Kidney (tissue), 14 donors: Measurements from ENCODE around the gene KLF6. TPM values are rescaled to one million over a fixed set of nuclear protein-coding genes. Genes with fewer than 3 reads are reported as not detected.

Source experiments
- DNase-seq, 5 donors: peaks; one replicate each; pipeline ENCODE4 v3.0.0-alpha.2; 2013 to 2020
- FAIRE-seq: peaks from 2 replicates; lab custom pipeline; 2012; peaks lifted over from hg19 to GRCh38; lab: Jason Lieb, UNC
- H3K27ac ChIP-seq, 2 donors: one replicate each; pipeline ENCODE4 v1.7.0; 2013; ENCODE audit warnings: low read depth in 2 of 2, low read length in 2 of 2, inconsistent platforms in 1 of 2
- H3K27me3 ChIP-seq: one replicate; pipeline ENCODE4 v1.7.1; 2013; ENCODE audit warnings: low read length, inconsistent platforms; ENCODE audit not compliant: control insufficient read depth, insufficient read depth
- H3K36me3 ChIP-seq, 3 donors: one replicate each; pipeline versions ENCODE4 v1.7.0 to v1.7.1; 2013; ENCODE audit warnings: low read length in 3 of 3, control low read depth in 1 of 3, inconsistent platforms in 1 of 3; ENCODE audit not compliant: insufficient read depth in 3 of 3, control insufficient read depth in 2 of 3
- H3K4me1 ChIP-seq, 3 donors: one replicate each; pipeline versions ENCODE4 v1.7.0 to v1.7.1; 2013; ENCODE audit warnings: low read length in 3 of 3, inconsistent platforms in 1 of 3, low read depth in 1 of 3; ENCODE audit not compliant: control insufficient read depth in 2 of 3, insufficient read depth in 2 of 3
- H3K4me3 ChIP-seq, 3 donors: one replicate each; pipeline versions ENCODE4 v1.7.0 to v1.8.1; 2013; ENCODE audit warnings: low read length in 3 of 3, control low read depth in 1 of 3, inconsistent platforms in 1 of 3
- H3K9ac ChIP-seq, 3 donors: one replicate each; pipeline versions ENCODE4 v1.7.0 to v1.7.1; 2013; ENCODE audit warnings: low read length in 3 of 3, control low read depth in 1 of 3, inconsistent platforms in 1 of 3
- H3K9me3 ChIP-seq, 3 donors: one replicate each; pipeline versions ENCODE4 v1.7.0 to v1.7.1; 2013; ENCODE audit warnings: low read length in 3 of 3, control low read depth in 1 of 3, inconsistent platforms in 1 of 3; ENCODE audit not compliant: control insufficient read depth in 2 of 3, insufficient read depth in 1 of 3
- intact Hi-C: fragments of 100-400 bp; cut with DNase I; formaldehyde crosslinking; loops from one replicate; pipeline ENCODE4 v1.11.1; 2022
- polyA plus RNA-seq: library from polyadenylated mRNA; stranded (reverse); fragments of 350-450 nt; fragmentation: Illumina TruSeq; extraction: RNeasy Lipid Tissue Mini Kit (QIAGEN cat#74804); gene quantifications from one replicate; pipeline ENCODE4 v1.2.3, GENCODE V29; 2014; ENCODE audit warnings: low read depth, low replicate concordance; ENCODE audit not compliant: insufficient read depth
- total RNA-seq: library from RNA; stranded (reverse); fragmentation: NEBNext Ultra II Directional; extraction: Animal tissue kit (Norgen Biotek cat#: 25700); gene quantifications from one replicate; pipeline ENCODE4 v1.2.1, GENCODE V29; 2021
- TF ChIP-seq, protein P1 (sequence below): IDR thresholded peaks from 3 replicates; pipeline ENCODE4 v1.5.1; 2012; ENCODE audit warnings: mild to moderate bottlenecking, moderate library complexity, borderline replicate concordance; ENCODE audit not compliant: insufficient read depth; ENCODE audit errors: extremely low read depth
- donor health status: control.
- donor health status: control.
- donor health status: control.
- donor health status: control.
- donor health status: control.
- donor health status: DM: yes; HTN: yes; CAD: no.
- donor health status: Normal renal cell carcinoma (clear cell type).

The KLF6 gene
- total and polyA plus RNA-seq, 2 donors from 2014 or later = 27.8 to 230 TPM

DNA sequence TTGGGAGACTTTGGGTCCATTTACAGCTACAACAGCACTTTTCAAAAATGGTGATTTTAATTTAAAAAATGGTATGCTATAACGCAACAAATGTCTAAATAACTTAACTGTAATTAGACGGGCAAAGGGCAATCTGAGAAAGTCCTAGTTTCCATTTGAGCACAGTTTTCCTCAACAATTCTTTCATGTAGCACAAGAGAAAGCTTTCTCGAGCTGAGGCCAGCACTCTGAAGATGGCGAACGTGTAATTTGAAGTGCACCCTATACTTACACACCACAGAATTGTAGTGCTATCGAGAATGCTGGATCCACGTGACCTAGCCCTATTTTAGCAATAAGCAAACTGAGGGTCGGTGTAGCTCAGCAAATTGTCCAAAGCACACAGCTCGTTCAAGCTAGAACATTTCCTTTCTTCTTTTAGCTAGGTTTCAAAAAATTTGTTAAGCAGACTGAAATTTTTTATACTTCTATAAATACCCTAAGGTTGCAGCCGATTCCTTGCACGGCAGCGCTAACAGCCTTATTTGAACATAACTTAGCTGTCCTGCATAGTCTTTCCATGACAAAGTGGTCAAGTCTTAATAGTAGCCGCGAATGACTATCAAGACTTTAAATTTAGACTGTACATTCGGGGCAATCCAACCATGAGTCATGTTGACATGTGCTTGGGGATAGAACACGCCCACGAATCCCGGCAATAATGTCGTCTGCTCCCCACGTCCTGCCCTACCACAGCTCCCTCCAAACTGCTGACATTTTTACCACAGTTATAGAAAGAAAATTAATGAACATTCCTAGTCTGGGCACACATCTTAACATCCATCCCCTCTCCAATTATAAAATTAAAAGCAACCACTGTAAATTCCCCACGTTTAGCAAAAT is 10.0 kb downstream of the KLF6 start:
- Histone ChIP-seq H3K27ac (peak overlapping the region in 1 of 2 donors; percentile 65), H3K9me3 (no peaks in the 10 kb centered on the region), H3K4me3 (no peak overlapping the region), H3K36me3 (peaks cover 8 to 46% (median 31%) of the 10 kb centered on the region in 3 donors), H3K4me1 (peaks cover 0 to 11% (median 10%) of the 10 kb centered on the region in 3 donors), H3K27me3 (no peaks in the 10 kb centered on the region), H3K9ac (no peak overlapping the region)
- TF ChIP-seq, protein P1, sequence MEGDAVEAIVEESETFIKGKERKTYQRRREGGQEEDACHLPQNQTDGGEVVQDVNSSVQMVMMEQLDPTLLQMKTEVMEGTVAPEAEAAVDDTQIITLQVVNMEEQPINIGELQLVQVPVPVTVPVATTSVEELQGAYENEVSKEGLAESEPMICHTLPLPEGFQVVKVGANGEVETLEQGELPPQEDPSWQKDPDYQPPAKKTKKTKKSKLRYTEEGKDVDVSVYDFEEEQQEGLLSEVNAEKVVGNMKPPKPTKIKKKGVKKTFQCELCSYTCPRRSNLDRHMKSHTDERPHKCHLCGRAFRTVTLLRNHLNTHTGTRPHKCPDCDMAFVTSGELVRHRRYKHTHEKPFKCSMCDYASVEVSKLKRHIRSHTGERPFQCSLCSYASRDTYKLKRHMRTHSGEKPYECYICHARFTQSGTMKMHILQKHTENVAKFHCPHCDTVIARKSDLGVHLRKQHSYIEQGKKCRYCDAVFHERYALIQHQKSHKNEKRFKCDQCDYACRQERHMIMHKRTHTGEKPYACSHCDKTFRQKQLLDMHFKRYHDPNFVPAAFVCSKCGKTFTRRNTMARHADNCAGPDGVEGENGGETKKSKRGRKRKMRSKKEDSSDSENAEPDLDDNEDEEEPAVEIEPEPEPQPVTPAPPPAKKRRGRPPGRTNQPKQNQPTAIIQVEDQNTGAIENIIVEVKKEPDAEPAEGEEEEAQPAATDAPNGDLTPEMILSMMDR = no peak
- DNase-seq (no peak), FAIRE-seq (no peak)
- intact Hi-C loops = no loop called here

DNA sequence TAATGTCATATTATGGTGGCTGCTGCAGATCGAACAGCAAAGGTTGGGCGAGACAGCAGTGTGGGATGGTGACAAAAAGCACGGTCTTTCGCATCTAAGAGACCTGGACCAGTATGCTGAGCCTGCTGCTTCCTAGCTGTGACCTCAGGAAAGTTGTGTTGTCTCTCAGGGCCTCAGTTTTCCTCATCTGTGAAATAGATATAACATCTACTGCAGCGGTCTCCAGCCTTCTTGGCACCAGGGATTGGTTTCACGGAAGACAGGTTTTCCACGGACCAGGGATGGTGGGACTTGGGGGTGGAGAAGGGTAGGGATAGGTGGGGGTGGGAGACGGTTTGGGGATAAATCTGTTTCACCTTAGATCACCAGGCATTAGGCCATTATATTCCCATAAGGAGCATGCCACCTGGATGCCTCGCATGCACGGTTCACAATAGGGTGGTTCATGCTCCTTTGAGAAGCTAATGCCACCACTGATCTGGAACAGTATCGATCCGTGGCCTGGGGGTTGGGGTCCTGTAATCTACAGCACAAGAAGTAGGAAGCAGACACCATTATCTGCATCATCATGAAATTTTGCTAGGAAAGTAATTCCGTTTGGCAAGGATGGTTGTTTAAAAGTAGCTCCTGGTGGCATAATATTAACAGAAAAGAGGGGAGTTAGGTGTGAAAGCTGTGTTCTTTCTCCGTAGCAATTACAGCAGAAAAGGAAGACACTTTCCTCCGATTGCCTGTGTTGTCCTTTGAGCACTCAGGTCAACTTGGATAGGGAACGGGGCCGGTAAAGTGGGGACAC is 10.8 kb downstream of the KLF6 start:
- Histone ChIP-seq H3K9ac (no peak overlapping the region), H3K4me3 (no peak overlapping the region), H3K9me3 (no peaks in the 10 kb centered on the region), H3K27ac (no peak overlapping the region), H3K36me3 (peaks cover 3 to 38% (median 23%) of the 10 kb centered on the region in 3 donors), H3K4me1 (peaks cover 0 to 9% (median 4%) of the 10 kb centered on the region in 3 donors), H3K27me3 (no peaks in the 10 kb centered on the region)
- DNase-seq (no peak), FAIRE-seq (no peak)
- intact Hi-C loops = no loop called here
- TF ChIP-seq, protein P1 = no peak

- H3K27me3 ChIP-seq = no peaks in the 10 kb centered on the region
- TF ChIP-seq, protein P1 = no peak
- H3K4me1 ChIP-seq = peaks cover 0 to 7% (median 3%) of the 10 kb centered on the region in 3 donors
- peaks cover 0 to 31% (median 17%) of the 10 kb centered on the region in 3 donors for H3K36me3 ChIP-seq
- H3K9ac ChIP-seq = no peak overlapping the region
- intact Hi-C loops = no loop called here
- no peak overlapping the region for H3K4me3 ChIP-seq
- FAIRE-seq = no peak
- DNase-seq = no peak
- no peak overlapping the region for H3K27ac ChIP-seq
- H3K9me3 ChIP-seq = no peaks in the 10 kb centered on the region
These were observed 11.5 kb downstream of the KLF6 start for GRCh38 chr10:3773460-3774017.
